ENCODE data around the gene PPHLN1.
"Not testable (repeated sequence)": the region's sequence is repeated elsewhere in the genome, so short reads cannot be mapped to it uniquely, and the experiment has no call there.

PPHLN1 gene

GRCh38 chr12:42322567-42322966 is 3.4 kb upstream of the PPHLN1 start:
- DNase-seq (ENCODE audit: low read depth in 2 of 2), result no peak

- no peak for DNase-seq (ENCODE audit: low read depth in 2 of 2)
Measured at GRCh38 chr12:42323856-42324255, 2.1 kb upstream of the PPHLN1 start.

GRCh38 chr12:42325326-42325652 is 678 bp upstream of the PPHLN1 start:
- DNase-seq (ENCODE audit: low read depth in 2 of 2), result no peak

GRCh38 chr12:42326541-42327226 is 717 bp downstream of the PPHLN1 start:
- peak in 1 of 2 experiments; percentile 3 for DNase-seq (ENCODE audit: low read depth in 2 of 2)

GRCh38 chr12:42327227-42327590 is 1.2 kb downstream of the PPHLN1 start:
- no peak for DNase-seq (ENCODE audit: low read depth in 2 of 2)

GRCh38 chr12:42330097-42330496 is 4.1 kb downstream of the PPHLN1 start:
- not testable (repeated sequence) for DNase-seq (ENCODE audit: low read depth in 2 of 2)

GRCh38 chr12:42332301-42333285 is 6.6 kb downstream of the PPHLN1 start:
- peak in 1 of 2 experiments; percentile 4 for DNase-seq (ENCODE audit: low read depth in 2 of 2)

GRCh38 chr12:42336286-42336685 is 10.3 kb downstream of the PPHLN1 start:
- DNase-seq (ENCODE audit: low read depth in 2 of 2), result no peak

GRCh38 chr12:42338280-42338679 is 12.3 kb downstream of the PPHLN1 start:
- no peak for DNase-seq (ENCODE audit: low read depth in 2 of 2)

GRCh38 chr12:42342028-42342427 is 16.1 kb downstream of the PPHLN1 start:
- DNase-seq (ENCODE audit: low read depth in 2 of 2), result no peak

GRCh38 chr12:42343721-42344120 is 17.8 kb downstream of the PPHLN1 start:
- no peak for DNase-seq (ENCODE audit: low read depth in 2 of 2)

- no peak for DNase-seq (ENCODE audit: low read depth in 2 of 2)
Measured at GRCh38 chr12:42346403-42347002, 20.5 kb downstream of the PPHLN1 start.

- not testable (repeated sequence) for DNase-seq (ENCODE audit: low read depth in 2 of 2)
Measured at GRCh38 chr12:42349119-42350020, 23.4 kb downstream of the PPHLN1 start.

GRCh38 chr12:42350021-42350407 is 24.0 kb downstream of the PPHLN1 start:
- DNase-seq (ENCODE audit: low read depth in 2 of 2), result not testable (repeated sequence)

- DNase-seq (ENCODE audit: low read depth in 2 of 2), result no peak
Measured at GRCh38 chr12:42356344-42356743, 30.4 kb downstream of the PPHLN1 start.

GRCh38 chr12:42360747-42361403 is 34.9 kb downstream of the PPHLN1 start:
- DNase-seq (ENCODE audit: low read depth in 2 of 2), result no peak

- no peak for DNase-seq (ENCODE audit: low read depth in 2 of 2)
Measured at GRCh38 chr12:42361909-42362646, 36.1 kb downstream of the PPHLN1 start.

- DNase-seq (ENCODE audit: low read depth in 2 of 2), result no peak
Measured at GRCh38 chr12:42362647-42363260, 36.8 kb downstream of the PPHLN1 start.

- DNase-seq (ENCODE audit: low read depth in 2 of 2), result no peak
Measured at GRCh38 chr12:42364692-42365091, 38.7 kb downstream of the PPHLN1 start.

GRCh38 chr12:42365486-42365885 is 39.5 kb downstream of the PPHLN1 start:
- DNase-seq (ENCODE audit: low read depth in 2 of 2), result no peak

Measured in fibroblast of skin of left biceps (primary cell).